HG03575 (cell line): ENCODE measurements around the gene EXOC6B.

Experiments
- ATAC-seq: cut with Tn5 transposase; IDR thresholded peaks from one replicate; pipeline ENCODE4 v1.9.1; 2021; ENCODE audit not compliant: unreplicated experiment, insufficient number of reproducible peaks, low FRiP score; ENCODE audit errors: extremely low read depth

EXOC6B gene

DNA sequence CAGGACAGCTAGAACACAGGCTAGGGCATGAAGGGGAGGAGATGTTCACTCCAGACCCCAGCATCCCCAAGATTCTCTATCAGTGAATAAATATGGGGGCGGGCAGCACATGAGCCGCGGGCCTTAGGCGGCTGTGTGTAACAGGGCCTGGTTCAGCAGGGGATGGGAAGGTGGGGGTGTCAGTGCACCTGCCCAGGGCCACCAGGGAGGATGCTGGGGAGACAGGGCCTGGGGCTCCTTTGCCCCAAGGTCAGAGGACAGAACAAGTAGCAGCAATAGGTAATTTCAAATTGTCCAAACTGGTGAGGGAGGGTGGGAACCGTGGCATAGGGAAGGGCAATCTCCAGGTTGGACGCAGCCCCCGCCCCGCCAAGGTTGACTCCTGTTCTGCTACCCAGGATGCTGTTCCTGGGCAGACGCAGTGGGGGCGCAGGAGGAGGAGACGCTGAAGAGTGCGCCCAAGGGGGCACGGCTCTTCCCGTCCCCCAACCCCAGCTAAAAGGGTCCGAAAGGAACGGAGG lies 694.4 kb downstream of the EXOC6B start:
- no peak for ATAC-seq

DNA sequence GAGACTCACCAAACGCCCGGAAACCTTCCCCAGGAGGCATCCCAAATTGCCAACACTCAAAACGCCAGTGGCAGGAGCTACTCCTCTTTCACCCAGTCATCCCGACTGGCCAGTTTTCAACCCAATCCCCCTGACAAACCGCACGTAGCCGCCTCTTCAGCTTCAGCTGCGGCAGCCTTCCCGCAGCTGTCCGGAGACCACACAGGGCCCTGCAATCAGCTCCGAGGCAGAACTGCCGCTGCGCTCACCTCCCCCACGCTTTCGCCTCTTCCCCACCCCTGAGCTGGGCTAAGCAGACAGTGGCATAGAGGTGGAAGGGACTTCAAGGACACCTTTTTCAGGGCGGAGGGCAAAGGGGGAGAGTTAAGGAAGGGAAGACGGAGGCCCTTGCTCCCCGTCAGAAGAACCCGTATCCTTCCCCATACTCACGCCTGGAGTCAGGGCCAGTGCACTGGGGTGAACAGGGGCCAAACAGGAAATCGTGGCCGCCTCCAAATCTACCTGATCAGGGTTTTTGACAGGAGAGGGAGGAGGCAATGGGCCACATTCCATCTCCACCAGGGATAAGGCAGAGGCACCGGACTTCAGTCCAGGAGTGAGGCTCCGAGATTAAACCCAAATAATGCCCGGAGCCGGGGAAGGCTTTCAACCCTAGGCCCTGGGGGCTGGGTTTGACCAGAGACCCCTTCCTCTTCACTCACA lies 695.0 kb downstream of the EXOC6B start:
- ATAC-seq = no peak

DNA sequence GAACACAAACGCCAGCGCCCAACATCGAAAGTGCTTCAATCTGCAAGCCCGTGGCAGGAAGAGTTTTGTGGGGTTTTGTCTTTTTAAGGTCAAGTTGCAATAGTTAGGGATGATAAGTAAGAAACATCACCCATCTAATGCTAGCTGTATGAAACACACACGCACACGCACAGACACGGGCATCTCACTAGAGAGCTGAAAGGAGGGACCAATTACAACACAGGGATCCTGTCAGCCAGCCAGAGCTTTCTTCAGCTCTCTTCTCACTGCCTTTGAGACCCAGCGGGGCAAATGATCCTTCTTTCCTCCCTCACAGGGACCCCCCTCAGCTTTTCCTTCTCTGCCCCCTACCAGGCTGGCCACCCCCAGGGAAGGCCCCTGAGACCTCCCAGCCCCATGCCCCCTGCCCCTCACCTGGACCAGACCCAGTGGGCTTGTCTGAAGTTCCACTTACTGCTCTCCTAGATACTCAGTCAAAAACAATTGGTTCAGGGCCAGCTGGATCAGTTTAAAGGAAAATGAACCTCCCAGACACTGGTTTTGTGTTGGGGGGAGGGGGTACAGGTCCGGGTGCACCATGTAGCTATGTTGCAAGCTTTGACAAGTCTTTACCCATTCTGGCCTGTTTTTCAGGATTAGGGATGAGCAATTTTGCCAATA lies 696.0 kb downstream of the EXOC6B start:
- ATAC-seq = no peak

DNA sequence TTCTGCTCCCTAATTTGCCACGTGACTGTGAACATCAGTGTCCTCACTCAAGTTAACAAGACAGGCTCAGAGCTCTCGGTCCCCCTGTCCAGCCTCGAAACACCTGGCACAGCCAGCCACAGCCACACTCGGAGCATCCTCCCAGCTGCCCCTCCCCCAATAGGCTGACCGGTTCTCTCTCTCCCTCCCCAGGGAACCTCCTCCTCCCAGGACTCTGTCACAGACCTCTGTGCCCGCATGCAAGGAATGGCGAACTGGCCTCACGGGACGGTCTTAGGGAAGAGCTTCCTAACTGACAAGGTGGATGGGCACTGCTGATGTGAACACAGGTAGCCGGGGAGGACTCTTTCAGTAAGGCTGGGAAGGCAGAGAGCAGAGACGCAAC lies 697.0 kb downstream of the EXOC6B start:
- no peak for ATAC-seq

DNA sequence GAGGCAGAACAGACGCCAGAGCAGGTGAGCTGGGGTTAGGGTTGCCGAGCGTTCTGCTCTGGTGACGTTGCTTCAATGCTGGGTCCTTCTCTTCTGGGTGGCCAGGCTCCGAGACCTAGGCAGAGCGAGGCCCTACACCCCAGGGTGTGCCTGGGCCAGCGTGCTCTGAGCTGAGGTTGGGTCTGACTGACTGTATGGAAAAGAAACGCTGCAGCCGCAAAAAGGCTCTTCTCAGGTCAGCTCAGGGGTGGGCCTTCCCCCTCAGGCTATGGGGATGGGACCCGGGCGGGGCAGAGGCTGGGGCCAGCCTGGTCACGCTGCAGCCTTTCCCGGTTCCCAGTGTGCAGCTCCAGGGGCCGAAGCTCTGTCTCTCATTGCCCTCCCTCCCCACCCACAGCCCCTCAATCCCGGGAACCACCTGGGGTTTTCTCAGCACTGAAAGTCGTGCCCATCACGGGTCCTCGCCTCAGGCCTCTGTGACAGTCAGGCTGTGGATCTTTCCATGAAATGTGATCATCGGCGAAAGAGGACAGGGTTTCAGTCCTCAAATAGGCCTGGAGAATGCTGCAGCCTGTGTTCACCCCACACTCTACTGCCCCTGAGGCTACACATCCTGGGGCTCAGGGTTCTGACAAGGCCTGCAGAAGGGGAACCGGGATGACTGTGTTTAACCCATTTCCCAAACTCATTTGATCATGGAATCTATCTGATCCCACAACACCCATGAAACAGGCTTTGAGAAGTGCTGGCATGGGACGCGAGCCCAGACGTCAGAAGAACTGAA lies 697.6 kb downstream of the EXOC6B start:
- no peak for ATAC-seq

DNA sequence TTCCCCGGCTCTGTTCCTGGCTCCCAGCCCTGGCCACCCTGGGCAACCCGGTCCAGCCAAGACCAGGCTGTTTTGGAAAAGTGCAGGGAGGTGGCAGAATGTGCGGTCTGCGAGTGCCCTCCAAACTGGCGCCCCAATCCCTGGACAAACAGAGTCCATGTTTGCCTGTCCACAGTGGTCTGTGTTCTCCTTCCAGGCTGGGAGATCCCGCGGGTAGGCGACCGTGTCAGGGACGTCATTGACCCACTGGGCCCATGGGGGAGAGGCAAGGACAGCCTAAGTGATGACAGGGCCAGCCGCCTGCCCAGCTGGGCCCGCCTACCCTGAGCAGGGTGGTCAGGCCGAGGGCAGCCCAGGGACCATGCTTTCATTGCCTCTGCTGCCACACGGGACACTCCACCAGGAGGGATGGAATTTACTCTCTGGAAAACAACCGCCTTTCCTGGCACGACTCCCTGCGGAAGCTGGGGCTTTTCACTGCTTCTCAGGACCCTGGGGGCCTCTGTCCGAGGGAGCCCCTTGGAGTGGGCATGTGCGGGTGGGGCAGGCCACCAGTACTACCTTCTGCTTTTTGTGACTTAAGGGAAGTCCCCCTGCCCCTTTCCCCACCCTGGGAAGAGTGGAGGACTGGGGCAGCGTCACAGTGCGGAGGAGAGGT lies 698.3 kb downstream of the EXOC6B start:
- ATAC-seq = no peak

DNA sequence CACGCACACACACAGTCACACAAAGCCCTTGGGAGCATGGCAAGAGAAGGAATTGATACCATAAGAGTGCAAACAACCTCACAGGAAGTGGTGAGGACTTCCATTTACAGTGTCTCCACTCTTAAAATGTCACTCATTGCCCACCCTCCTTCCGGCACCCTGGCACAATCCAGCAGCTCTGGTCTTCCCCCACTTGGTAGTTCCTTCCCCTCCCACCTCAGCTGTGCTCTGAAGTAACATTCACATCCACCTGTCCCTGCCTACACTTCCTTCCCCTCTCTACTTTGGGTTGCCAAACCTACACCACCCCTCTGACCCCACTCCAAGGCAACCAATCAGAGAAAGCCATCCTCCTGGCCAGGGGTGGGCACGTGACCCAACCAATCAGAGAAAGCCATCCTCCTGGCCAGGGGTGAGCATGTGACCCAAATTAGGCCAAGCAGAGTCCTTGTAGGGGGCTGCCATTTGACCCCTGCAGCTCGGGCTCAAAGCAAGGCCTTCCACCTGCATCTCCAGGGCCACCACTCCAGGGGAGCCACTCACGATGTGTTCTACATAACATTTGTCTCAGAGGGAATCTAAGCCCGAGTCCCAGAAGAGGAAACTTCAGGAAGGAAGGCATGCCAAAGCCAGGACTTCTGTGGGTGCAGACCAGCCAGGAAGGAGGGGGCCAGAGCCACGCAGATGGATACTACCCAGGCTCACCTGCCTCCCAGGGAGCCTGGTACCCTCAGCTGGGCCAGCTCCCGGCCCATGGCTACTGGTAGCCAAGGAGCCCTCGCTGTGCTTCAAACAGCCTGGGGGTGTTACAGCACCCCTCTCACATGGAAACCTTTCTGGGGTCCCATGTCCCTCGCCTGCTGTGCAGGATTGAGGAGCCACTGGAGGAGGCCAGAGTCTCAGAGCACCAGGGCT lies 699.4 kb downstream of the EXOC6B start:
- ATAC-seq = no peak
